IPS DF 6.9 (cell line): ENCODE measurements around the gene RNPEPL1.

Experiments used
- DNase-seq: peaks from one replicate; pipeline ENCODE4 v3.0.0-alpha.2; 2013; ENCODE audit warnings: low read depth, low spot score
- H3K27ac ChIP-seq: one replicate; pipeline ENCODE4 v1.5.1; 2013; ENCODE audit warnings: low read length, control low read depth
- H3K27me3 ChIP-seq: 2 replicates; pipeline ENCODE4 v1.6.1; 2013; ENCODE audit warnings: mild to moderate bottlenecking, low read length; ENCODE audit not compliant: control insufficient read depth, insufficient read depth
- H3K36me3 ChIP-seq: 2 replicates; pipeline ENCODE4 v1.6.1; 2013; ENCODE audit warnings: low read length; ENCODE audit not compliant: control insufficient read depth, insufficient read depth
- H3K4me1 ChIP-seq: 2 replicates; pipeline ENCODE4 v1.6.1; 2013; ENCODE audit warnings: low read length; ENCODE audit not compliant: control insufficient read depth, insufficient read depth
- H3K4me3 ChIP-seq: 2 replicates; pipeline ENCODE4 v1.5.1; 2013; ENCODE audit warnings: mild to moderate bottlenecking, low read length
- H3K9me3 ChIP-seq: 2 replicates; pipeline ENCODE4 v1.6.1; 2013; ENCODE audit warnings: low read length, inconsistent platforms; ENCODE audit not compliant: control insufficient read depth, insufficient read depth
- WGBS: extraction: QIAGEN DNeasy Blood & Tissue Kit; methylation state at CpG from one replicate; pipeline ENCODE4 v1.1.7; 2013; ENCODE audit warnings: mixed read lengths, missing lambda C conversion rate; ENCODE audit not compliant: insufficient read length, insufficient coverage; 5-methylcytosine and 5-hydroxymethylcytosine counted together

Gene RNPEPL1

DNA sequence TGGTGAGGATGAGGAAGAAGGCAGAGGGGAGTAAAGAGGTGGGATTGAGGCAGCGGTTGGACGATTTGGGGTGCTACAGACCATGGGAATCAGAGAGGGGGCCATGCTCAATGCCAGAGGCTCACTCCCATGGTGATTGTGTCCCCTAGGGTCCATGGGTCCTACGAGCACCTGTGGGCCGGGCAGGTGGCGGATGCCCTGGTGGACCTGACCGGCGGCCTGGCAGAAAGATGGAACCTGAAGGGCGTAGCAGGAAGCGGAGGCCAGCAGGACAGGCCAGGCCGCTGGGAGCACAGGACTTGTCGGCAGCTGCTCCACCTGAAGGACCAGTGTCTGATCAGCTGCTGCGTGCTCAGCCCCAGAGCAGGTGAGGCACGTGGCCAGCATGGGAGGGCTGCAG lies 23.5 kb downstream of the RNPEPL1 start:
- Histone ChIP-seq H3K4me1 (peaks cover 3% of the 10 kb centered on the region; the same call in 1 of the 2 replicates), H3K36me3 (peaks cover 19% of the 10 kb centered on the region), H3K4me3 (no peak overlapping the region), H3K9me3 (no peaks in the 10 kb centered on the region), H3K27ac (no peak overlapping the region), H3K27me3 (no peaks in the 10 kb centered on the region)
- no peak for DNase-seq
- no CpG with 5 or more reads among the region's 13 CpGs for WGBS

DNA sequence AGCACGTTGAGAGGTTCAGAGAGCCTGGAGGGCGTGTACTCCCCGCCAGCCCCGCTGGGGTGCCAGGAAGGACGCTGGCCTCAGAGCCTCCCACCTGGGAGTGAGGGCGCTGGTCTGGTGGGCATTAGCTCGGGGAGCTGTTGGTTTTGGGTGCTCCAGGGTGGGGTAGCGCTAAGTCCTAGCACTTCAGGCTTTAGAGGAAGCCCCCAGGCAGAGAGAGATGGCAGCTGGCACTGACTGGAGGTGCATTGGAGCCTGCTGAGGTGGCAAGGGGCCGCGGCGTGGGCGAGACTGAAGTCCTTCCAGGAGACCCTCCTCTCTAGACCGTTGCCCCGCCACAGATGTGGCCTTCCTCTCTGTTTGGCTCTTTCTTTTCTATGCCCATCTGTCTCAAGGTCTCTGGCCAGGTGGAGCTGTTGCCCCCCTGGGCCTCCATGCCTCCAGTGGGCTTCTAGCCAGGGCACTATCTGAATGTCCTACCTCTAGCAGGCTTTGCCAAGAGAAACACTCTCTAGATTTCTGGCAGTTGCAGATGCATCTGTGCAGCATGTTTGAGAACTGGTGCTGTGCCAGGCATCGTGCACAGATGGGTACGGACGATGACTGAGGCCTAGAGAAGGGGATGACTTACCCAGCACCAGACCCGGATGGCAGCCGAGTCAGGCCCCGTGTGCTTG lies 24.9 kb downstream of the RNPEPL1 start:
- WGBS, result no CpG with 5 or more reads among the region's 20 CpGs
- DNase-seq, result no peak
- Histone ChIP-seq H3K4me3 (no peak overlapping the region), H3K27ac (no peak overlapping the region), H3K36me3 (peaks cover 25% of the 10 kb centered on the region), H3K9me3 (no peaks in the 10 kb centered on the region), H3K27me3 (no peaks in the 10 kb centered on the region), H3K4me1 (no peaks in the 10 kb centered on the region)

DNA sequence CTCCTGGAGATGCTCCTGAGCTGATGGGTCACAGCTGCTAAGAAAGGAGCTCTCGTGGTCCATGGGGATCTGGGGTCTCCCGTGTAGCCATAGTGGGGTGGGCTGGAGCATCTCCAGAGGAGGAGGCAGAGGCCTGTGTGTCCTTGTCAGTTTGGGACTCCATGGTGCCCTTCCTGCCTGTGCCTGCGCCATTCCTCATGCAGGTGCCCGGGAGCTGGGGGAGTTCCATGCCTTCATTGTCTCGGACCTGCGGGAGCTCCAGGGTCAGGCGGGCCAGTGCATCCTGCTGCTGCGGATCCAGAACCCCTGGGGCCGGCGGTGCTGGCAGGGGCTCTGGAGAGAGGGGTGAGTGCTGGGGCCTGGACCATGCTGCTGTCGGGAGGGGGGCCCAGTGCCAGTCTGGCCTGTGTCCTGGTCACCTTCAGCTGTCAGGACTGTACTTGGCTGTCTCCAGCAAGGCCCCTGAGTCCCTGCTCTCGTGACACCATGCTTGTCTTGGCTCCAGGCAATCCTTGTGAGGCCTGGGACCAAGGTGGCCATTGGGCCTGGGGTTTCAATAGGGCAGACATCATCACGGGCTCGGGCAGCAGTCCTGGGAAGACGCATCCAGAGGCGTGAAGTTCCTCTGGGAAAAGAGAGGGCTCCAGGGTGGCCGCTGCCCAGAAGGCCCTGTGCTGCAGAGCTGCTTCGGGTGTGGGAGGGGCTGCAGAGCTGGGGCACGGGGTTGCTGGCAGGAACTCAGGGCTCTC lies 25.6 kb downstream of the RNPEPL1 start:
- H3K4me3 ChIP-seq, result no peak overlapping the region
- no peak overlapping the region for H3K27ac ChIP-seq
- H3K9me3 ChIP-seq, result no peaks in the 10 kb centered on the region
- DNase-seq, result no peak
- H3K4me1 ChIP-seq, result no peaks in the 10 kb centered on the region
- no CpG with 5 or more reads among the region's 19 CpGs for WGBS
- no peaks in the 10 kb centered on the region for H3K27me3 ChIP-seq
- peaks cover 30% of the 10 kb centered on the region for H3K36me3 ChIP-seq

DNA sequence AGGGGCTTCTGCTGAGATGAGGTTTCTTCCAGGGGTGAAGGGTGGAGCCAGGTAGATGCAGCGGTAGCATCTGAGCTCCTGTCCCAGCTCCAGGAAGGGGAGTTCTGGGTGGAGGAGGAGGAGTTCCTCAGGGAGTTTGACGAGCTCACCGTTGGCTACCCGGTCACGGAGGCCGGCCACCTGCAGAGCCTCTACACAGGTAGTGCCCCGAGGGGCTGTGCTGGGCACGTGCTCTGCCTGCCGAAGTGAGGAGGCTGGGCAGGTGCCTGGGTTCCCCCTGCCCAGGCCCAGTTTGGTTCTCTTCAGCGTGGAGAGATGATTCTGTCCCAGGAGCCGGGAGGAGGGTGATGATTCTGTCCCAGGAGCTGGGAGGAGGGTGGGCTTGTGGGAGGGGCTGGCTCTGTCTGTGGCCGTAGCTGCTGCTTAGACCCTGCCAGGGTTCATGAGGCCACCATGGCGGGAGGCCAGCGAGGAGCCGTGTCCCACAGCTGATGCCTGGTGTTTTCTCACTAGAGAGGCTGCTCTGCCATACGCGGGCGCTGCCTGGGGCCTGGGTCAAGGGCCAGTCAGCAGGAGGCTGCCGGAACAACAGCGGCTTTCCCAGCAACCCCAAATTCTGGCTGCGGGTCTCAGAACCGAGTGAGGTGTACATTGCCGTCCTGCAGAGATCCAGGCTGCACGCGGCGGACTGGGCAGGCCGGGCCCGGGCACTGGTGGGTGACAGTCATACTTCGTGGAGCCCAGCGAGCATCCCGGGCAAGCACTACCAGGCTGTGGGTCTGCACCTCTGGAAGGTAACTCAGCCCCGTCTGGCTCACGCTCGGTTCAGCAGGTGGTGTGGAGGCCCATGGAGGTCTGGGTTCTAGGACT lies 26.5 kb downstream of the RNPEPL1 start:
- H3K27ac ChIP-seq, result no peak overlapping the region
- no CpG with 5 or more reads among the region's 34 CpGs for WGBS
- DNase-seq, result no peak
- H3K27me3 ChIP-seq, result no peaks in the 10 kb centered on the region
- H3K4me1 ChIP-seq, result no peaks in the 10 kb centered on the region
- H3K36me3 ChIP-seq, result peaks cover 27% of the 10 kb centered on the region
- no peak overlapping the region for H3K4me3 ChIP-seq
- H3K9me3 ChIP-seq, result no peaks in the 10 kb centered on the region

DNA sequence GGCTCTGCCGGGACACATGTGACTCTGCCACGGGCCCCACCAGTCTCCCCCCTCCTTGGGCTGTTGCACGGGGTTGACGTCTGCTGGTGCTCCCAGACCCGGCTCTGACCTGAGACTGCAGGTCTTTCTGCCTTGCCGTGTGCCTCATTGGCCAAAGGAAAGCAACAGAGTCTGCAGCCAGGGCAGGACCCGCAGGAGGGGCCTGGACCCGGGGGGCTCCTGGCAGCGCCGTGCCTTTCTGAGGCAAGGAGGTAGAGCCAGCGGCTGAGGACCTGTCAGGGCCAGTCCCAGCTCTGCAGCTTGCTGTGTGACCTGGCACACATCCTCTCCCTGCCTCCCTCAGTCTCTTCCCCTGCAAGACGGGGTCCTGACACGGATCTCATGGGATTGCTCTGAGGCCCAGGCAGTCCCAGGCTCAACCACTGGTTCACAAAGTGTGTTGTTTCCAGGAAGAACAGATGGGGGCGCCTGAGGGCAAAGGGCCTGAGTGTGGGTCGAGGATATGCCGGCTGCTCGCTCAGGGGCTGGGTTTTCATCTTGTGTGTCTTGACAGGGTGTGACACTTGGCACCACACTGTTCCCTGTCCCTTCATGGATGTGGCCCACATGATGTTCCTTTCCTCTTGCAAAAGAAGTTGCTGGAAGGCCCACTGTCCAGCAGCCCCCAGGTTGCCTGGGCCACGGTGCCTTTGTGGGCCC lies 27.2 kb downstream of the RNPEPL1 start:
- no CpG with 5 or more reads among the region's 18 CpGs for WGBS
- no peak for DNase-seq

DNA sequence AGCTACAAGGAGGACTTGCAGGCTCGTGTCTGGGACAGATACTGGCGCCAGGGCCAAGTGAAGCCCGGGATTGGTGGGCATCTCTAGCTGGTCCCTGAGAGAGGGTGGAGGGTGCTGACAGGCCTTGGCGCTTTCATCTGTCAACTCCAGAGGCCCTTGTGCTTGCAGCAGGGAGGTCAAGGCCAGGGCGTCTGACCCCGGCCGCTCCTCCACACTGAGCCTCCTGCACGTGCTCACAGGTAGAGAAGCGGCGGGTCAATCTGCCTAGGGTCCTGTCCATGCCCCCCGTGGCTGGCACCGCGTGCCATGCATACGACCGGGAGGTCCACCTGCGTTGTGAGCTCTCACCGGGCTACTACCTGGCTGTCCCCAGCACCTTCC lies 27.8 kb downstream of the RNPEPL1 start:
- WGBS, result no CpG with 5 or more reads among the region's 17 CpGs
- peaks cover 27% of the 10 kb centered on the region for H3K36me3 ChIP-seq

More for the DNA sequence above, 27.2 kb downstream of the RNPEPL1 start:
- Histone ChIP-seq H3K4me1 (no peaks in the 10 kb centered on the region), H3K36me3 (peaks cover 27% of the 10 kb centered on the region), H3K27ac (no peak overlapping the region), H3K4me3 (no peak overlapping the region), H3K9me3 (no peaks in the 10 kb centered on the region), H3K27me3 (no peaks in the 10 kb centered on the region)

DNA sequence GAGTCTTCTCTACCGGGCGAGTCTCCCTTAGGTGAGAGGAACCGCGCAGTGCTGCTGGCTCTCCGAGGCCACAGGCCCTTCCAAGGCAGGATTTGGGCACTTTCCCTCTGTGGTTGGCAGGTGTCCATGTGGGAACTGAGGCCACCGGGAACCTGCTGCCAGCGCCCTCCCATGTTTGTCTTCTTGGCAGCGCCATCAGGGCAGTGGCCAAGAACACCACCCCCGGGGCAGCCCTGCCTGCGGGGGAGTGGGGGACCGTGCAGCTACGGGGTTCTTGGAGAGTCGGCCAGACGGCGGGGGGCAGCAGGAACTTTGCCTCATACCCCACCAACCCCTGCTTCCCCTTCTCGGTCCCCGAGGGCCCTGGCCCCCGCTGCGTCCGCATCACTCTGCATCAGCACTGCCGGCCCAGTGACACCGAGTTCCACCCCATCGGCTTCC lies 28.2 kb downstream of the RNPEPL1 start:
- no peaks in the 10 kb centered on the region for H3K27me3 ChIP-seq
- no CpG with 5 or more reads among the region's 23 CpGs for WGBS
- no peak overlapping the region for H3K4me3 ChIP-seq
- no peaks in the 10 kb centered on the region for H3K9me3 ChIP-seq
- H3K36me3 ChIP-seq, result peaks cover 27% of the 10 kb centered on the region
- H3K27ac ChIP-seq, result no peak overlapping the region
- H3K4me1 ChIP-seq, result no peaks in the 10 kb centered on the region
- no peak for DNase-seq

More for the DNA sequence above, 27.8 kb downstream of the RNPEPL1 start:
- Histone ChIP-seq H3K27ac (no peak overlapping the region), H3K27me3 (no peaks in the 10 kb centered on the region), H3K4me3 (no peak overlapping the region; the same call in 1 of the 2 replicates), H3K4me1 (no peaks in the 10 kb centered on the region), H3K9me3 (no peaks in the 10 kb centered on the region)
- no peak for DNase-seq

DNA sequence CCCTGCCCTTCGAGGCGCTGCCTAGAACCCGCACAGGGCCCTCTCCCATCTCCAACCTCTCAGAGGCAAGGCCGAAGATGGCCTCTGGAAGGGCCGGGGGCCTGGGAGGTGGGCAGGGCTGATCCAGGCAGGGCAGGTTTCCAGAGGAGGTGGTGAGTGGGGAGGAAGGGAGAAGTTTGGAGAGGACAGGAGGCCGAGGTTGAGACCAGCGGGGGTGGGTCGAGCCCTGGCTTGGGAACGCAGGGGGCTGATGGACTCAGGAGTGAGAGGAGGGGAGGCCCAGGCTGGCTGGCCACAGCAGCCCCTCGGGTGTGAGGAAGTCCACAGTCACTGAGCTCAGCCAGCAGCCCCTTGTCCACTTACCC lies 28.8 kb downstream of the RNPEPL1 start:
- H3K4me3 ChIP-seq, result no peak overlapping the region
- no peaks in the 10 kb centered on the region for H3K4me1 ChIP-seq
- DNase-seq, result no peak
- WGBS, result no CpG with 5 or more reads among the region's 10 CpGs
- no peaks in the 10 kb centered on the region for H3K27me3 ChIP-seq
- peaks cover 24% of the 10 kb centered on the region for H3K36me3 ChIP-seq
- no peaks in the 10 kb centered on the region for H3K9me3 ChIP-seq
- H3K27ac ChIP-seq, result no peak overlapping the region

DNA sequence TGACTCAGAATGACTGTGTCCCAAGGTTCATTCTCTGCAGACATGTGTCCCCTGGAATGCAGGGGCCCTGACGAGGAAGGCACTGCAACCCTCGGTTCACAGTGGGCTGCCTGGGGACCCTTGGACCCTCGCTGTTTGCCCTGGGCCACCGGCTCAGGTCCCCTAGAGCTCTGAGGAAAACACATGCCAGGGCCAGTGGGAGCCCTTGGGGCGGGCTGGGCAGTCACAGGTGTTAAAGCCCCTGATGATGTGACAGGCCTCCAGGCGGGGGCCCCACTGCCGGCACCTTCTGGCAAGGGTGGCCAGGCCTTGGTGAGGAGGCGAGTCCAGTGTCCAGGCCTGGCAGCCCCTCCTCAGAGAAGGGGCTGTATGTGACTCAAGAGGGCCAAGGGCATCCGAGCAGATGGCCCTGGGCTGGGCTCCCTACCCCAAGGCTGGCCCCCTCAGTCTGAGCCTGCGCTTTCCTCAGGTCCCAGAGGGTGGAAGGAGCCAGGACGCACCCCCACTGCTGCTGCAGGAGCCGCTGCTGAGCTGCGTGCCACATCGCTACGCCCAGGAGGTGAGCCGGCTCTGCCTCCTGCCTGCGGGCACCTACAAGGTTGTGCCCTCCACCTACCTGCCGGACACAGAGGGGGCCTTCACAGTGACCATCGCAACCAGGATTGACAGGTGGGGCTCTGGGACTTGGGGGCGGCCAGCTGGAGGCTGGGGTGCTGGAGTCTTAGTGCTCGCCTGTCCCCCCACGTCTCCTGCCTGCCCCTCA lies 29.3 kb downstream of the RNPEPL1 start:
- no CpG with 5 or more reads among the region's 22 CpGs for WGBS
- H3K27me3 ChIP-seq, result no peaks in the 10 kb centered on the region
- no peak for DNase-seq
- peaks cover 23% of the 10 kb centered on the region for H3K36me3 ChIP-seq
- H3K4me1 ChIP-seq, result no peaks in the 10 kb centered on the region
- H3K27ac ChIP-seq, result no peak overlapping the region
- H3K9me3 ChIP-seq, result no peaks in the 10 kb centered on the region
- H3K4me3 ChIP-seq, result no peak overlapping the region
